GM21423 (cell line): Measurements from ENCODE around the gene SH2D1B.
A peak's percentile ranks its signal among the peaks of the same experiment; 100 is the strongest.

Experiments used
- ATAC-seq: cut with Tn5 transposase; IDR thresholded peaks from one replicate; pipeline ENCODE4 v1.9.1; 2021; ENCODE audit warnings: mild to moderate bottlenecking, moderate library complexity; ENCODE audit not compliant: unreplicated experiment

The SH2D1B gene

GRCh38 chr1:162400790-162401355 lies 11.1 kb downstream of the SH2D1B start:
- no peak for ATAC-seq

GRCh38 chr1:162398999-162399580 lies 12.8 kb downstream of the SH2D1B start:
- no peak for ATAC-seq

GRCh38 chr1:162397943-162398560 lies 13.9 kb downstream of the SH2D1B start:
- no peak for ATAC-seq

GRCh38 chr1:162397039-162397448 lies 14.9 kb downstream of the SH2D1B start:
- no peak for ATAC-seq

- no peak for ATAC-seq
Observed at GRCh38 chr1:162396201-162396906, 15.6 kb downstream of the SH2D1B start.

- ATAC-seq: no peak
Observed at GRCh38 chr1:162391790-162392563, 20.0 kb downstream of the SH2D1B start.

- ATAC-seq: no peak
Observed at GRCh38 chr1:162390396-162391185, 21.3 kb downstream of the SH2D1B start.

GRCh38 chr1:162389971-162390370 lies 22.0 kb downstream of the SH2D1B start:
- ATAC-seq: no peak

- peak; percentile 51 for ATAC-seq
Observed at GRCh38 chr1:162389021-162389818, 22.7 kb downstream of the SH2D1B start.

- no peak for ATAC-seq
Observed at GRCh38 chr1:162388615-162389014, 23.3 kb downstream of the SH2D1B start.

- no peak for ATAC-seq
Observed at GRCh38 chr1:162388083-162388594, 23.8 kb downstream of the SH2D1B start.

- ATAC-seq: no peak
Observed at GRCh38 chr1:162387226-162388082, 24.5 kb downstream of the SH2D1B start.

GRCh38 chr1:162386292-162387225 lies 25.4 kb downstream of the SH2D1B start:
- no peak for ATAC-seq

GRCh38 chr1:162385702-162386101 lies 26.2 kb downstream of the SH2D1B start:
- no peak for ATAC-seq

GRCh38 chr1:162385280-162385623 lies 26.7 kb downstream of the SH2D1B start:
- no peak for ATAC-seq

GRCh38 chr1:162384601-162385279 lies 27.2 kb downstream of the SH2D1B start:
- ATAC-seq: no peak

GRCh38 chr1:162384116-162384515 lies 27.8 kb downstream of the SH2D1B start:
- ATAC-seq: no peak
